ENCODE measurements around the gene RNF212. TPM values are rescaled to one million over a fixed set of nuclear protein-coding genes. Genes with fewer than 3 reads are reported as not detected.

The RNF212 gene
- total and polyA plus RNA-seq, 9 of the 15 experiments (the other 6 are each of a cell fraction or from before 2014, with no cell fraction given) = 0.04 TPM; not detected in 8

DNA sequence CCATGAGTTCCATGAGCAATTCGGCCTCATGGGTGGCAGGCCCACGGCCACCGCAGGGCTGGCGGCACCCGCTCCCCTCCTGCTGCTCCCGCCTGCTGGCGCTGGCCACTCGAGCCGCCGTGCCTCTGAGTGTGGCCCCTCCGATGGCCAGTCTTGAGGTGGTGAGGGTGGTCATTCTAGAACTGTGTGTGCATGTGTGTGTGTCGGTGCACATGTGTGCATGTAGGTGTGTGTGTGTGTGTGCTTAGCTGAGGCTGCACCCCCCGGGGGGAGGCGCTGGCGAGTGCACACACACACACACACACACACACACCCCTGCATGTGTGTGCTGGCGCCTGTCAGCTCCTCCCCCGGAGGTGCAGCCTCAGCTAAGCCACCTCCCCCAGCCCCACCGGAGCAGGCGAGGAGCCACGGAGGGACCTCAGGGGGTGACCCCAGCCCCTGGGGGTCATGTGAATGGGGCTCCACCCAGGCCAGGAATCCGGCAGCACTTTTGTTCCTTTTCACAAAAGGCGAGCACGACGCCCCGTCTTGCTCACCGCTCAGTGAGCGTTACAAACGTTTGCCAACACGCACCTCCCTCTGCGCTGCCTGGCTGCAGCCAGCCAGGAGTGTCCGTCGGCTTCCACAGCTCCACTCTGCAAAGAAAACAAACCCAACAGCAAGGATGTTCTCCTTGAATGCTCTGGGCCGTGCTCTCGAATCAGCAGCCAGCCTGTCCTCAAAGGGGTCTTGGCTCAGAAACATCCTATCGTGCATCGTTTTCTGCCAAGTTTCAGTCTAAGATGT, 72.0 kb downstream of the RNF212 start:
- WGBS (ENCODE audit: insufficient coverage, low coverage, missing lambda C conversion rate) = 41% methylated on average over 28 of the region's 36 CpGs
- Histone ChIP-seq H3K27ac (ENCODE audit: extremely low read depth, low read depth, low read length) (peak overlapping the region; percentile 68), H2AFZ (ENCODE audit: low read depth, low read length) (peak overlapping the region; percentile 92), H3K9me1 (ENCODE audit: control insufficient read depth, insufficient read depth, low read length) (no peaks in the 10 kb centered on the region), H4K20me1 (replicated peaks; ENCODE audit: control insufficient read depth, insufficient read depth, low read length) (no peaks in the 10 kb centered on the region), H3K4me2 (ENCODE audit: insufficient read depth, low read length) (peak overlapping the region; percentile 61), H3K4me3 (no peak overlapping the region), H3K36me3 (ENCODE audit: control insufficient read depth, insufficient read depth, low read length) (no peaks in the 10 kb centered on the region), H3K9me3 (replicated peaks; ENCODE audit: control insufficient read depth, insufficient read depth, low read depth, low read length) (no peaks in the 10 kb centered on the region), H3K4me1 (replicated peaks in 1 of 2; ENCODE audit: control insufficient read depth in 2 of 2, insufficient read depth in 2 of 2, low read length in 2 of 2) (peaks cover 50 to 88% of the 10 kb centered on the region in 2 experiments), H3K79me2 (ENCODE audit: control insufficient read depth, insufficient read depth, low read length) (no peaks in the 10 kb centered on the region), H3K9ac (ENCODE audit: insufficient read depth in 1 of 2, low read depth in 2 of 2, low read length in 2 of 2) (peak overlapping the region; percentile 30 to 90), H3K27me3 (ENCODE audit: control insufficient read depth in 2 of 2, insufficient read depth in 2 of 2, low read length in 2 of 2) (no peaks in the 10 kb centered on the region)
- in situ Hi-C loops (cut with MboI) (no loop called here), intact Hi-C loops (cut with micrococcal nuclease) (loop anchor here (10.0 kb wide), 1 partner anchor 47 kb away; the partner anchor contains the start of gene SLC26A1)
- no TSS peak for BruUV-seq (replicated peaks)
- DNase-seq (ENCODE audit: extremely low read depth in 1 of 4, low spot score in 3 of 4) = peak; percentile 72 to 84 (median 78)
- peak; percentile 56 for ATAC-seq
- ChIA-PET CTCF (ENCODE audit: low intra/inter-chr PET ratio) (no interaction called here), POLR2A (no interaction called here)
- peak; percentile 92 for FAIRE-seq
- TF ChIP-seq ZNF436 (CRISPR knock-in tag; IDR thresholded peaks at IDR 0.05) (no peak), ZBTB7A (IDR thresholded peaks at IDR 0.05; ENCODE audit: borderline replicate concordance, control insufficient read depth, low read depth, low read length) (peak; percentile 95), RBBP5 (IDR thresholded peaks at IDR 0.05; ENCODE audit: borderline replicate concordance, insufficient read depth, low read length, poor library complexity, severe bottlenecking) (peak; percentile 54), CXXC5 (CRISPR knock-in tag; IDR thresholded peaks at IDR 0.05) (peak; percentile 56), ZNF3 (CRISPR knock-in tag; IDR thresholded peaks at IDR 0.05) (no peak), MCM3 (IDR thresholded peaks at IDR 0.05) (no peak), PHF20 (IDR thresholded peaks at IDR 0.05; ENCODE audit: partially characterized antibody) (no peak), NRF1 (conservative IDR thresholded peaks at IDR 0.05 in 1 of 2, IDR thresholded peaks at IDR 0.05 in 1 of 2) (peak; percentile 65 to 69), ZNF592 (IDR thresholded peaks at IDR 0.05) (peak; percentile 79; the same call in 1 of the 2 replicates), HMBOX1 (IDR thresholded peaks at IDR 0.05) (no peak), L3MBTL2 (IDR thresholded peaks at IDR 0.05) (peak; percentile 86), GABPB1 (CRISPR knock-in tag; IDR thresholded peaks at IDR 0.05) (peak; percentile 14; the same call in 1 of the 2 replicates), THRA (IDR thresholded peaks at IDR 0.05) (no peak), RBM15 (IDR thresholded peaks at IDR 0.05; ENCODE audit: insufficient read depth, low read length) (no peak)
- TF ChIP-seq, protein P1, sequence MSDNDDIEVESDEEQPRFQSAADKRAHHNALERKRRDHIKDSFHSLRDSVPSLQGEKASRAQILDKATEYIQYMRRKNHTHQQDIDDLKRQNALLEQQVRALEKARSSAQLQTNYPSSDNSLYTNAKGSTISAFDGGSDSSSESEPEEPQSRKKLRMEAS (CRISPR knock-in tag; IDR thresholded peaks at IDR 0.05) = peak; percentile 58; the same call in 1 of the 2 replicates

Data from K562 (cell line).